GM21786 (cell line): ENCODE data around the gene POLE2.
A peak's percentile ranks its signal among the peaks of the same experiment; 100 is the strongest.
"Not testable (repeated sequence)": the region's sequence is repeated elsewhere in the genome, so short reads cannot be mapped to it uniquely, and the experiment has no call there.

Experiments
- ATAC-seq: cut with Tn5 transposase; IDR thresholded peaks from one replicate; pipeline ENCODE4 v1.9.1; 2021; ENCODE audit not compliant: unreplicated experiment

POLE2 gene

DNA sequence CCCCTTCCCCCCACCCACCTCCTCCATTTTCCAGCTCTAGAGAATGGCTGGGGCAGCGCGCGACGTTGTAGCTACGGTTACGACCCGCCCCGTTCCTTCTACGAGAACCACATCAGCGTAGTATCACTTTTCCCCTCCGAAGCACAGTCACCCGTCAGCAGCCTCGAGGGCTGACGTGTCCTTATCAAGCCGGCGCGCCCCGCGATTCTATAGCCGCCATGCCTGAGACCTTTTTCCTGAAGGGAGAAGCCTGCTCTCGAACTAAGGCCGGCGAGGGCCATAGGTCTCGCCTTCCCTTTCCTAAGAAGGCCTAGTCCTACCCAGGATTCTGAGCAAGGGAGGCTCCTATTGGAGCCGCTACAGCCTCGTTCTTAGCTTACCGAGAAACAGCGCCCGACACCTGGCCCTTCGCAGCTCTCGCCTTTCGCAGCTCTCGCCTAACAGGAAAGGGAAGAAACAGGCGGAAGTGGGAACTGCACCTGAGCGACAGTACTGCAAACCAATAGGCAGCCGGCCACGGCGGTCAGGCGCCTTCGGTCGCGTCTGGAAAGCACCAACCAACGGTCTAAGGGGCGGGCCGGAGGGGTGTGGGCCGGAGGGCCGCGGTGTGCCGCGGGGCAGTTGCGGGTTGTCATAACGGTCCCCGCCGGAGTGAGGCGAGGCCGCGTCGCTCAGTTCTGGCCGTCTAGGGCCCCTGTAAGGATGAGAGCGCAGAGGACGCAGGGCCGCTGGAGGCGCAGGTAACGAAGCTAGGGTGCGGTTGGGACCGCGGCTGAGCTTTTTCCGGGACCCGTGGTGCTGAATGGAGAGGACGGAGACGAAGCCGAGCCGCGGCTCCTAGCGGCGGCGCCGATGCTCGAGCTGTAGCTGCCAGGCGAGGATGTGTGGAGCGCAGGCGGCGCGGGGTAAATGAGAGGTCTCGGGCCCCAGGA is 67.6 kb downstream of the POLE2 start, which contains the start of the genes MGAT2 and RPL36AL:
Gene MGAT2 (plus strand): TSS at position 618 of the 932 bp plus-strand sequence. CDS start 470 bp downstream, outside the sequence.
Gene RPL36AL (minus strand): TSS at position 445 of the 932 bp plus-strand sequence. CDS start 1,522 bp downstream, outside the sequence.
- peak; percentile 94 for ATAC-seq

DNA sequence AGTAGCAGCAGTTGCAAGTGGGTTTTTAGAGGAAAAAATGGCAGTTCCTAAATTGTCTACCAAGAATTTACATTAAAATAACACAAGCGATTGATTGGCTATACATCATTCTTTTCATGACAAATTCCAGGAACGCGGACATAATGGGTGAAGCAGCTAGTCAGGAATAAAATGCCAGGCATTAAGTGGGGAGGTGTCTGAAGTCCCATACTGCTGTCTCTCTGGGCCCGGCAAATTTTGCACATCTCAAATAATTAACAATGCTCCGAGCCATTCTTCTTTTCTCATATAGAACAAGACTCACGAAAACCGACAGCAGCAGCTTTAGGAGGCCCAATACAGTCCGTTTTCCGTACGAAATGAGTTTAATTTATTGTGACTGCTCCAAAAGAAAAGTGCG is 68.3 kb downstream of the POLE2 start:
- ATAC-seq: no peak

- ATAC-seq: not testable (repeated sequence)
Observed at GRCh38 chr14:49619273-49619672, 68.7 kb downstream of the POLE2 start.

- no peak for ATAC-seq
Observed at GRCh38 chr14:49617852-49618519, 70.0 kb downstream of the POLE2 start.

DNA sequence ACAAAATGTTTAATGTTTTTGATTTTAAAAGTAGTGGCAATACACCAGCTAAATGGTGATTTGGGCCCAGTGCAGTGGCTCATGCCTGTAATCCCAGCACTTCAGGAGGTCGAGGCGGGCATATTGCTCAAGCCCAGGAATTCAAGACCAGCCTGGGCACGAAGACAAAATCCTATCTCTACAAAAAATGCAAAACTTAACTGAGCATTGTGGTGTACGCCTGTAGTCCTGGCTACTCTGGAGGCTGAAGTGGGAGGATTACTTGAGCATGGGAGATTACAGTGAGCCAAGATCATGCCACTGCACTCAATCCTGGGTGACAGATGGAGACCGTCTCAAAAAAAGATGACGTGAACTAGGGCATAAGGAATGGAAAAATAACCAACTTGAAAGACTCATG is 72.2 kb downstream of the POLE2 start:
- no peak for ATAC-seq

DNA sequence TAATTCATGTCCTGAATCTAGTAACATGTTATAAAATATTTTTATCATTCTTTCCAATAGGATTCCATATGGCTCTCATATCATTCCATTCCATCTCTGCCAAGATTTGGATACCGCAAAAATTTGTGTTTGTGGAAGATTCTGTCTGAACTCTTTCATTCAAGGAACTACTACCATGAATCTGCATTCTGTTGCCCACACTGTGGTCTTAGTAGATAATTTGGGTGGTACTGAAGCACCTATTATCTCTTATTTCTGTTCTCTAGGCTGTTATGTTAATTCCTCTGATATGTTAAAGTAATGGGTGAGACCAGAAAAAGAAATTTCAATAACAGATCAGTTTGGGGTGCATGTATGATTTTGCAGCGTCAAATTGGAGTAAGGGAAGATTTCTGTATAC is 73.8 kb downstream of the POLE2 start:
- ATAC-seq: no peak

DNA sequence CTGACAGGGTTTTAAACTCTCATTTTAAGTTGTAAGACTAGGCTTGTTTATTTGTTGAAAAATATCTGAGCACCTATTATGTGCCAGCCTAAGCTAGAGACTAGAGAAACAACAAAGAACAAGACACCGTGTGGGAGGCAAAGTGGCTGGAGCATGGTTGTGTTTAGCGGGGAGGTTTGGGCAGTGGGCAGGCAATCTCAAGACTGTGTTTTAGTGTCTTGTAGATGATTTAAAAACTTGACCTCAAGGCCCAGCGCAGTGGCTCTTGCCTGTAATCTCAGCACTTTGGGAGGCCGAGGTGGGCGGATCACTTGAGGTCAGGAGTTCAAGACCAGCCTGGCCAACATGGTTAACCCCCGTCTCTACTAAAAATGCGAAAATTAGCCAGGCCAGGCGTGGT is 75.3 kb downstream of the POLE2 start:
- no peak for ATAC-seq

DNA sequence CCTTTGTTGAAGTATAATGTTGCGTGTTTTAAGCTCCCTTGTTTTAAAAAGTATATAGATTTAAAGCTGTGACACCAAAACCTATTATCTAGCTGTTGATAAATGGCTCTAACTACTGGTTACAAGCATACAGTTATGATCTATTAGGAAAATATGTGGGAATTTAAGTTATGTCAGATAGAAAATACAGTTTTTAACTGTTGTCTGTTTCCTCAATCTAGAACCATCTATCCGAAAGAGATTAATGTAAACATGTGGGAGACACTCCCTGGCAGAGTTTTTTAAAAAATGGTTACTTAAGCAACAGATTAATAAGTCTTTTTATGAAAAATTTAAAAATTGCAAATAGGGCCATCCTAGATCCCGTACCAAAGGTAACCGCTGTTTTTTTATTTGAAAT is 75.8 kb downstream of the POLE2 start:
- no peak for ATAC-seq

DNA sequence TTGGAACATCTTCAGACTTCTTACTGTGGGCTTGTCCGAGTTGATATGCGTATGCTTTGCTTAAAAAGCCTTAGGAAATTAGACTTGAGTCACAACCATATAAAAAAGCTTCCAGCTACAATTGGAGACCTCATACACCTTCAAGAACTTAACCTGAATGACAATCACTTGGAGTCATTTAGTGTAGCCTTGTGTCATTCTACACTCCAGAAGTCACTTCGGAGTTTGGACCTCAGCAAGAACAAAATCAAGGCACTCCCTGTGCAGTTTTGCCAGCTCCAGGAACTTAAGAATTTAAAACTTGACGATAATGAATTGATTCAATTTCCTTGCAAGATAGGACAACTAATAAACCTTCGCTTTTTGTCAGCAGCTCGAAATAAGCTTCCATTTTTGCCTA is 80.4 kb downstream of the POLE2 start:
- no peak for ATAC-seq

GRCh38 chr14:49598485-49599300 is 89.3 kb downstream of the POLE2 start, which contains the start of gene LRR1:
Gene LRR1, plus strand, starts transcription at chr14:49598940. Its CDS starts 81 bp downstream, at chr14:49599021.
- ATAC-seq: peak; percentile 41

DNA sequence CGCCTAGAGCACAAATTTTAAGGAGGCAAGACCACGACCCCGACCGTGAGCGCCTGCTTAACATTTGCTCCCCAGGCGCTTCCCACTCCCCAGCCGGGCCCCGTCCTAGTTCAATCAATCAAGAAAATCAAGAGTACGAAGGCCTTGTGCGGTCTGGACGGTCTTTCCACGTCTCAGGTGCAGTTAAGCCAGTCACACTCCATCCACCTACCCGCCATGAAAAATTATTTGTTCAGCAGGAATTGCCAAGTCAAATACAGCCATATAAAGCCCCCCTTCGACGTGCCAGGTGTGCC is 89.9 kb downstream of the POLE2 start:
- no peak for ATAC-seq

DNA sequence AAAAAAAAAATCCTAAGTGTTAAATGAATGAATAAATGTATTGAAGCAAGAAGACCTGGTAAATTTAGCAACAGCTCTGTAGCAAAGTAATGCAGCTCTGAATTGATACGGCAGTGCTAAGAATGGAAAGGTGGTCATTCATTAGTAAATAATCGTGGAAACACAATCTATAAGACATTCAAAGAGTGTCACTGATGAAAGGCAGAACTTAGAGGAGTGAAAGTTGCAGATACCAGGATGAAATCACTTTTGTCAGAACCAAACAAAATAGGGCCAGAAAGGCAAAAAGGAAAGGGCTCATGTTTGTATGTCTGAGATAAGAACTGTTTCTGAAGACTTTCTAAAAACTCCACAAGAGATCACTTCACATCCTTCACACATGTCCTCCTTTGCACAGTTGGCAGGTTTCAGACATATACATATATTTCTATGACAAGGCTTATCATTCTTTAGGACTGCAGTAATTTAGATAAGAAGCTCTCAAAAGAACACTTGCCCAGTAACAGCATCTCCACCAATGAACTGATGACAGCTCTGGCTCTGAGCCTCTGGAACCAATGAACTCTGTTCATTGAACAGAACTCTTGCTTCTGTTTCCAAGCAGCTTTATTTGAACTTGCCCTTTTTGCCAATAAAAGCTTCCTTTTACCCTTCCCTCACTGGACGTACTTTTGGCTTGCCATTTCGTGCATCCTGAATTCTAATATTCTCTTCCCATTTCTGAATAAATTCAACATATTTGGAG is 93.5 kb downstream of the POLE2 start:
- ATAC-seq: peak; percentile 36
